Measurements from ENCODE around the gene RFC1.

The RFC1 gene

DNA sequence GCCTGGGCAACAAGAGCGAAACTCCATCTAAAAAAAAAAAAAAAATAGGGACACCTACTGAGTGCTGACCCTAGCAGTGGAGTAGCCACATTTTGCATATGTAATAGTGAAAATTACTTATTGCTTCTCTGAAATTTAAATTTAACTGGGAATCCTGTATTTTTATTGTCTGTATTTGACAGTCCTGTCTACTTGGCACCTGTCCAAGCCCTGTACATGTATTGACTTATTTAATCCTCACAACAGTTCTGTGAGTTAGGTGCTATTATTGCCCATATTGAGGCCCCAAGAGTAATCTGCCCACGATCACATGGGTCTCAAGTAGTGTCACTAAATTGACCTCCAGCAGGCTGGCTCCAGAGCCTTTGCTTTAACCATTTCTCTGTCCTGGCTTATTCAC lies 102.3 kb downstream of the RFC1 start:
- DNase-seq (ENCODE audit: low read depth): no peak
- H3K4me3 ChIP-seq (ENCODE audit: low read length): no peak overlapping the region
- TF ChIP-seq, protein P1, sequence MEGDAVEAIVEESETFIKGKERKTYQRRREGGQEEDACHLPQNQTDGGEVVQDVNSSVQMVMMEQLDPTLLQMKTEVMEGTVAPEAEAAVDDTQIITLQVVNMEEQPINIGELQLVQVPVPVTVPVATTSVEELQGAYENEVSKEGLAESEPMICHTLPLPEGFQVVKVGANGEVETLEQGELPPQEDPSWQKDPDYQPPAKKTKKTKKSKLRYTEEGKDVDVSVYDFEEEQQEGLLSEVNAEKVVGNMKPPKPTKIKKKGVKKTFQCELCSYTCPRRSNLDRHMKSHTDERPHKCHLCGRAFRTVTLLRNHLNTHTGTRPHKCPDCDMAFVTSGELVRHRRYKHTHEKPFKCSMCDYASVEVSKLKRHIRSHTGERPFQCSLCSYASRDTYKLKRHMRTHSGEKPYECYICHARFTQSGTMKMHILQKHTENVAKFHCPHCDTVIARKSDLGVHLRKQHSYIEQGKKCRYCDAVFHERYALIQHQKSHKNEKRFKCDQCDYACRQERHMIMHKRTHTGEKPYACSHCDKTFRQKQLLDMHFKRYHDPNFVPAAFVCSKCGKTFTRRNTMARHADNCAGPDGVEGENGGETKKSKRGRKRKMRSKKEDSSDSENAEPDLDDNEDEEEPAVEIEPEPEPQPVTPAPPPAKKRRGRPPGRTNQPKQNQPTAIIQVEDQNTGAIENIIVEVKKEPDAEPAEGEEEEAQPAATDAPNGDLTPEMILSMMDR (conservative IDR thresholded peaks at IDR 0.05; ENCODE audit: low read depth, low read length): no peak

DNA sequence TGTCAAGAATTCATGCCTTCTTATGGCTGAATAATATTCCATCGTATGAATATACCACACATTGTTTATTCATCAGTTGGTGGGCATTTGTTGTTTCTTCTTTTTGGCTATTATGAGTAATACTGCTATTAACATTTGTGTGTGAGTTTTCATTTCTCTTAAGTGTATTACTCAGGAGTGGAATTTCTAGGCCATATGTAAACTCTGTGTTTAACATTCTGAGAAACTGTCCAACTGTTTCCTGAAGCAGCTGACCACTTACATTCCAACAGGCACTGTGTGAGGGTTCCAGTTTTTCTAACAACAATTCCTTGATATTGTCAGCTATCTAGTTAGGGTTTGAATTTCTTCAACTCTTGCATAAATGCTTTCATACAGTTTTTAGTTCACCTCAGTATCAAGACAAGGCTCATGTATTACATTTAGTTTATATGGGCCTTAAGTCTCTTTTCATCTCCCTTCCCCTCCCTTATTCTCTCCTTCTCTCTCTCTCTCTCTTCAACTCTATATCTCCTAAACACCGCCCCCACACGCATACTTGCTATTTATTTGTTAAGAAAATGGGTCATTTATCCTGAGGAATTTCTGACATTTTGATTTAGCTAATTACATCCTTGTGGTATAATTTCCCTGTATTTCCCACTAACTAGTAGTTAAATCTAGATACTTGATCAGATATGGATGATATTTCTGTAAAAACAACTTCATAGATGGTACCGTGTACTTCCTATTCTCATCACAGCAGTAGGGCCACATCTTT lies 106.4 kb downstream of the RFC1 start:
- no peak overlapping the region for H3K4me3 ChIP-seq (ENCODE audit: low read length)
- TF ChIP-seq, protein P1 (conservative IDR thresholded peaks at IDR 0.05; ENCODE audit: low read depth, low read length): no peak
- no peak for DNase-seq (ENCODE audit: low read depth)

DNA sequence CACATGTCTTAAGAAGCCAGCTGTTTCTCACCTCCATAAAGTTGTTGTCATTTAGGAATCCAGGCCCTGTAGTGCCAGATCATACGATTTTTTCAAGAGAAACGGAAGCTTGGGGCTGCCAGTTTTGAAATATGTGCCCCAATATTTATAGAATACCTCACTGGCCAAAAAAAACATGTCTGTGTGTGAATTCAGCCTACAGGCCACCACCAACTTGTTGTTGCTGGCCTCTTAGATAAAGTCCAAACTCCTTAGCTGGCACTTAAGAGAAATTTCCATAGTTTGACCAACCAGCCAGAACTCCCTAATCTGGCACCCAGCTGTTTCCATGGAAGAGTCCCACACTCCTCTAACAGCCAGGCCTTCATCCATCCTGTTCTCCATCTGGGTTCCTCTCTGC lies 109.7 kb downstream of the RFC1 start:
- DNase-seq (ENCODE audit: low read depth): no peak
- TF ChIP-seq, protein P1 (conservative IDR thresholded peaks at IDR 0.05; ENCODE audit: low read depth, low read length): no peak
- H3K4me3 ChIP-seq (ENCODE audit: low read length): no peak overlapping the region

DNA sequence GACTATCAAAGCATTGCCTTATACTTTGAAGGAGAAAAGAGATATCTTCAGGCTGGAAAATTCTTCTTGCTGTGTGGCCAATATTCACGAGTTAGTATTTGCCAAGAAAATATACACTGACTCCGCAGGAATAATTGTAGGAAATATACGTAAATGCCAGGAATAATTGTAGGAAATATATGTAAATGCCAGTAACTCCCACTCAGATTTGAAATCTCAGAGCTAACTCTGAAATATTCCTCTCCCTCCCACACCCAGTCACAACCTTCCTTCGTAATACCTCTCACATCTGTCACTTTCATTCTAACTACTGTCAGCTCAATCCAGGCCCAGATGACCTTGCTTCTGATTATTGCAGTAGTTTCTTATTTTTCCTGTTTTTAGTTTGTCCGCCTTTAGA lies 110.3 kb downstream of the RFC1 start:
- no peak overlapping the region for H3K4me3 ChIP-seq (ENCODE audit: low read length)
- TF ChIP-seq, protein P1 (conservative IDR thresholded peaks at IDR 0.05; ENCODE audit: low read depth, low read length): no peak

DNA sequence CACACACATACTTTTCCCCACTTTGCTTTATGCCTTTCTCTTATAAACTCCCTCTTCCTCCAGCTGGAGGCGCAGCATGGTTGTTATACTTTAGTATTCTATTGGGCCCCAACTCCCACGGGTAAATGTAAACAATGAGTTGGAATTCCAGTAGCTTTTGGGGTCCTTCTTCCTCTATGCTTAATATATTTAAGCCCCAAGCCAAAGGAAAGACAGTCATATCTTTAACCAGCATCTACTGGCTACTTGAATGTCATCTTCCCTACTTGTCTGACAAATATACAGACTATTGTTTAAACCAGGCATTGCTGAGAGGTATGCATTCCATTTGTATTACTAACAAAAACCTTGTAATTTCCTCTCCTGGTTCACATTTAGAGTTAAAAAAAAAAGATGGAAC lies 110.9 kb downstream of the RFC1 start:
- H3K4me3 ChIP-seq (ENCODE audit: low read length): no peak overlapping the region
- TF ChIP-seq, protein P1 (conservative IDR thresholded peaks at IDR 0.05; ENCODE audit: low read depth, low read length): peak; percentile 21
- no peak for DNase-seq (ENCODE audit: low read depth)

More for the DNA sequence above, 110.3 kb downstream of the RFC1 start:
- no peak for DNase-seq (ENCODE audit: low read depth)

DNA sequence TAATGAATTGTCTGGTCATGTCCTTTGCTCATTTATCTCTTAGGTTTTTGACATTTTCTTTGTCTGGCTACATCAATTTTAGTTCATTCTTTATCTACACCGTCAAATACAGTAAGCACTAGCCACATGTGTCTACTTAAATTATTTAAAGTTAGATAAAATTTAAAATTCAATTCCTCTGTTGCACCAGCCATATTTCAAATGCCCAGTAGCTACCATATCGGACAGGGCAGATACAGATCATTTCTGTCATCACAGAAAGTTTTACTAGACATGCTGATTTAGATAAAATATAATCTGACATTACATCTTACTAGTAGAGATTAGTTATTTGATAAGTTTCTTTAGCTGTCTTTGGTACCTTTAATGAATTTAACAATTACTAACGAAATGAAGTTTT lies 122.7 kb downstream of the RFC1 start:
- TF ChIP-seq, protein P1 (conservative IDR thresholded peaks at IDR 0.05; ENCODE audit: low read depth, low read length): no peak
- no peak overlapping the region for H3K4me3 ChIP-seq (ENCODE audit: low read length)
- no peak for DNase-seq (ENCODE audit: low read depth)
